GM21390 (cell line): ENCODE results near the gene GRIK4.
A peak's percentile ranks its signal among the peaks of the same experiment; 100 is the strongest.

Experiments
- ATAC-seq: cut with Tn5 transposase; IDR thresholded peaks from one replicate; pipeline ENCODE4 v1.9.1; 2021; ENCODE audit not compliant: unreplicated experiment

Gene GRIK4

DNA sequence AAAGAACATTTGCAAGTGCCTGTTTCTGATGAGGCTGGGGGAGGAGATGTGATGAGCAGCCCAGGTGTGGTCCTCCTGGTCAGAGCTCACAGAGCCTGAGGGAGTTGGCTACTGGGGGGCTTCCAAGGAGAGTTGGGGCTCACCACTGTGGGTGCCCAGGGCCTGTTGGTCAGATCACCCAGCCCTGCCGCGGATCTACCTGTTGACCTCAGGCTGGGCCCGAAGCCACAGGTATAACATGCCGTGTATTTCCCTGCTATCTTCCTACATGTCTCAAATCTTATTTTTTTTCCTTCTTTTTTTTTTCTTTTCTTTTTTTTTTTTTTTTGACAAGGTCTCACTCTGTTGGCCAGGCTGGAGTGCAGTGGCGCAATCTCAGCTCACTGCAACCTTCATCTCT is 312.7 kb downstream of the GRIK4 start:
- ATAC-seq, result no peak

DNA sequence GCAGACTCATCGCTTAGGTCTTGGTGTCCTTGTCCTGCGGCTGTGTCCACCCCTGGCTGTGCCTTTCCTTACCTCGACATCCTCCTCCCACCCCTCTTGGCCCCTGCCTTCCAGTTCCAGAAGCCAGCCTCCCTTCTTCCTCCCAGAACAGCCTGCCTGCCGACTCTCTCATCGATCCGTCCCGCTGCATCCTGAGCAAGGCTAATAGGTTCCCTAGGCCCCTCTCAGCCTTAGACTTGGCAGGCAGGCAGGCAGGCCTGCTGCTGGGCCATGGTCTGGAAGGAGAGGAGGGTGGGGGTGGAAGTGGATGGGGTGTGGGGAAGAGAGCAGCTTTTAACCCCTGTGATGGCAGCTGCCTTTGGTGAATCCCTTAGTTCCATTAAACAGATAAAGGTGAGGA is 315.6 kb downstream of the GRIK4 start:
- no peak for ATAC-seq

DNA sequence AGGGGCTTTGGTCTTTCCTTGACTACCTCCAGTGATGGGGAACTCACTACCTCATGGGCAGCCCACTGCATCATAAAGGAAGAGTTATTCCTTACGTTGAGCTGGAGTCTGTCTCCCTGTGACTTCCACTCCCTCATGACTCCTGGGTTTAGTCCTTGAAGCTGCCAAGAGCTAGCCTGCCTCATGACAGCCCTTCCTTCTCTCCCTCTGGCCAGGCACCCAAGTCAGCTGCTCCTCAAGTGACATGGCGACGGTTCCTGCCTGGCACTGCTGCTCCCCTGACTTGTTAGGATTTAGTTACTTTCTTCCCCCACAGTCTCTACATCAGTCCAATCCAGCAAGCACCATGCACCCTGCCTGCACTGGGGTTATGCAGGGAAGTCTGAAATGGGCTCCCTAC is 316.3 kb downstream of the GRIK4 start:
- no peak for ATAC-seq

DNA sequence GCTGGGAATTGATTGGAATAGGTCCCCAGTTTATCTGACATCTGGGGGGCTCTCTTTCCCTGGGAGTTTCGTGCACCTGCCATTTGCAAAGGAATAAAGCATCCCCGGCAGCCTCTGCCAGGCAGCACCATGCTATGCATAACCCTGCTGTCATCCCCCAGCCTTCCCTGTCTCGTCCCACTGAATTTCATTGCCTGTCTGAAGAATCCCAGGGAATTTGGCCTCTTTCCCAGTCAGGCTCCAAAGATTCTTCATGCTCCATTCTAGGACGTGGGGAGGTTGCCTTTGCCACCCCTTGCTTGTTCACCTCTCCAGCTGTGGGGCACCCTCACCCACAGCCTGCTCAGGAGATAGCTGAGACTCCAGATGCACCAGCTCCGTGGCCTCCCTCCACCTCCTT is 317.3 kb downstream of the GRIK4 start:
- ATAC-seq, result no peak

DNA sequence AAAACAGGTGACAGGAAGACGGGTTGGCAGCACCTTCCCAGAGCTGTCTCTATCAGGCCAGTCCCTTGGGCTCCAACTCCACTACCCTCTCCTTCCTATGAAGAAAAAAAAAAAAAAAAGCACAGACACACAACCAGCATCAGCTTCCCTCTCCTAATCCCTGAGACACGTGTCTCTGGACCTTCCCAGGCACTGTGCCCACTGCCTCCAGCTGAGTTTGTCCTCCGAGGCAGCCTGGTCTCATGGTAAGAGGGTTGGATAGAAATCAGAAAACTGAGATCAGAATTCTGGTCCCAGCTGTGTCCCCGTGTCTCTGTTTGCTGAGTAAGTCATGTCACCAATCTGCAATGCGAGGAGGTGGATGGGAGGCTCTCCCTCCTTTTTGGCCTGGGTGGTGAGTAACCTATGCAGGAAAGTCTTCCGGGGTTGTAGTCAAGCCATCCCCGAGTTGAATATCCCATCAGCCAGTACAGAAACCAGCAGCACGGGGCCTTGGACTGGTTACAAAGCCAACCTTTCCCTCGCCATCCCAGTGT is 318.6 kb downstream of the GRIK4 start:
- no peak for ATAC-seq

DNA sequence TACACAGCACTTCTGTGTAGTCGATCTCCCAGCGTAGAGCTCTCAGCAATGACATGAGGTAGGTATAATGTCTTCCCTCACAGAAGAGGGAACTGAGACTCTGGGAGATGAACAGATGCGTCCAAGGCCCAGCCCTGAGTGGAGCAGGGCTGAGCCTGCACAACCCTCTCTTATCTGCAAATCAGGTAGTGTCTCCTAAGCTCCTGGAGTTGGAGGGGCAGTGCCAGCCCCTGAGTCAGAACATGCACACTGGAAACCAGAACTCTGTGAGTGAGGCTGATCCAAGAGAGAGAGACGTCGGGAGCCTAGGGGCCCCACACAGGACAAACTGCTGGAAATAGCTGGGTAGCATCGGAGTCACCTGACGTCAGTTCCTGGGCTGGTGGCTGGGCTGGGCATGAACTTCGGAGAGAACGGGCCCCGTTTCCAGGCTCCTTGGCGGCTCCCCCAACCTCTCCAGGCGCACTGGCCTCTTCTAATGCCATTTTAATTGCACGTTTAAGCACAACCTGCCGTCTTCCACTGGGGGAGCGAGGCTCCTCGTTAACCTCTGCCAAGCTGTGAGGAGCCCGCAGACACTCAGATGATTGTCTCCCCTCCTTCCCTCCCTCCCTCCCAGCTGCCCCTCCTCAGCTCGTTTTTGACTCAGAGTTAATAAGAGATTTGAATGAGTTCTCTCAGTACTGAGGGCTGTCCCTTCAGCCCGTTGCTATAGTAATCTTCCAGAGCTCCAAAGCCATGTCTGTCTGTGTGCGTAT is 321.1 kb downstream of the GRIK4 start:
- ATAC-seq, result no peak

DNA sequence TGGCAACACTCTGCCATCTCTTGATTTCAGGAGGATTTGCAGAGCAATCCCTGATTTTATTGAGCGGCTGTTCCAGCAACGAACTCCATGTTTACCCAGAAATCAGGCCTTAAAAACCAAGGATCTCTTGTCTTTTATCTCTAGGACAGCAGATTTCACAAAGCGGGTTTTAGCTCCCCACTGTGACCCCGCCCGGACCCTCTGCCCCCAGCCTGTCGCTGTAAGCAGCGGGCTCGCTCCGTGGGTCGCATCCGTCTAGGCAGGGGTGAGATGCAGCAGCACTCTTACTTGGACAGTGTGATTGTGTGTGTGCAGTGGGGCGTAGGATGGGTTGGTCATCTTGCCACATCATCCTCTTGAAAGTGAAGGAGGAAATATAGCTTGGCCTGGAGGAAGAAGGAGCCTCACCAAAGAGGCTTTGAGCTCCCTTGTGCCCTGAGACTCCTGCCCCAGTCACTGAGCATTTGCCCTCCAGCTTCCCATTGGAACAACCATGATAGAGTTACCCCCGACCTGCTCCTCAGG is 323.2 kb downstream of the GRIK4 start:
- no peak for ATAC-seq

DNA sequence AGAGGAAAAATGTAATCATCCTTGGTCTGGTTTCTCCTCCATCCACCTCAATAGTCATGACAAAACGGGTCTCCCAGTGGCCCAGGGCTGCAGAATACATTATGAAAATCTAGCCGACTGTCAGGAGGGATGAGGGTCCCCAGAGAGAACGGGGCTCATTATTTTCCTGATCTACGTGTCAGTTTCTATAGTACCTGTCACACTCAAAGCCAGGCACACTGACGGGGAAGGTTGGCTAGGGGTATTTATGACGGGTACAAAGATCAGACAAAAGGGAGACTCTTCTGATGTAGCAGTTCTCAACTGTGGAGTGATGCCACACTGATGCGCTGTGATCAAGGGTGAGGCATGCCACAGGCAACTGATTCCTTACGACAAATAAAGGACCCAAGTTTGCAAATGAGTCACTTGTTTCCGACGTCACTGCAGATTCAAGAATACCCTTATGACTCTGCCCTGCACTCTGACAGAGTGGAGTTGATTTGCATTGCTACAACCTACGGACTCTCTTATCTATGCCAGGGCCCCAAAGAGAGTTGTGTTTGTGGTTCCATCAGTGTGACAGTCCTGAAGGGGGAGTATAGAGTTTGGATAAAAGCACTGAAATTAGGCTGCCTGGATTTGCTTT is 324.2 kb downstream of the GRIK4 start:
- ATAC-seq, result peak; percentile 93

DNA sequence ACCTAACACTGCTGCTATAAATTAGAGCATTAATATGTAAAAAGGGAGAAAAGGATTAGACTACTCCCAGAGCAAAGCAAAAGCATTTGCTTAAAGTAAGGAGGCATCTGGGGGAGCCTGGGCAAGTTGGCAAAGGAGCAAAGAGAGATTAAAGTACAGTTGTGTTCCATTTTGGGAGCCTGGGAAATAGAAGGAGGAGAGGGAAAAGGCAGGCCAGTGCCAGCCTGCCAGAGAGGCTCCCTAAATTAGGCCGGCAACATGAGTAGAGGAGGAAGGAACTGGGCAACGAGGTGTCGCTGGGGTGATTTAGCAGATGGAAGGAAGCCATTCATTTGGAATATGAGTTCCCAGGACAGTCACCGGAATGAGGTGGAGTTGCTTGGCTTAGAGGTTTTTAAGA is 326.1 kb downstream of the GRIK4 start:
- ATAC-seq, result no peak

DNA sequence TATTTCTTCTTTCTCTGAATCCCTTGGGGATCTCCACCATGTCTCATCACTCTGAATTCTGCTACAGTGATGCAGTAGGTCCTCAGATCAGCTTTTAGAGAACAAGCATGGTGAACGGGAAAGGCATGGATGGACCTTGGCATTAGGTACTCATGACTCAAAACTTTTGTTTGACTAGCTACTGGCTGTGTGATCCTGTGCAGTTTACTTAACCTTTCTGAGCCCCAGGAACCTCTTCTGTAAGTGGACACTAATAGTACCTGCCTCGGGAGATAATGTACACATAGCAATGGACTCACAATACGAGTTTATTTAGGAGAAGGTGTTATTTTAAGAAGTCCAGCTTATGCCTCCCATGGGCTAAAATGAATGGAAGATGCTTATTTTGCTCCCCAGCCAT is 327.7 kb downstream of the GRIK4 start:
- ATAC-seq, result no peak

DNA sequence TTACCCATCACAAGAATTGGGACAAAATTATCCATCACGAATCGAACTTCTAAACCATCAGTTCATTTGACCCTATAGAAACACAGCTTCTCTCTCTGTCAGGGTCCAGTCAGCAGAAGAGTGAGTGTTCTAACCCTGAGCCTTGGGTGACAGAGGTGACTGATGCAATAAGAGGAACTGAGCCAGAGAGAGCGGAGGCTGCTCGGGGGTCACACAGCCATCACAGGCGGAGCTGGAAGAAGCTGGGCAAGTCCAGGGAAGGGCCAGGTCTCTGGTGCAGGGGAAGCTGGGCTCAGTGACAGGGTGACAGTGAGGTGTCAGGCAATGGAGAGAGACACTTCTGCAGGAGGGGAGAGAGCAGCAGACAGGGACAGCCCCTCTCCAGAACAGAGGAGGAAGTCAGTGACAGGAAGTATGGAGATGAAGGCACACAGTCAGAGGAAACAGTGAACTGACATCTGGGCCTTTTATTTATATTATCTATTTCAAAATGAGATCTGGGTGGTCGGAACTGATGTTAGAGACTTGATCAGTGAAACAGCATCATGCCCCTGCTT is 328.4 kb downstream of the GRIK4 start:
- no peak for ATAC-seq

DNA sequence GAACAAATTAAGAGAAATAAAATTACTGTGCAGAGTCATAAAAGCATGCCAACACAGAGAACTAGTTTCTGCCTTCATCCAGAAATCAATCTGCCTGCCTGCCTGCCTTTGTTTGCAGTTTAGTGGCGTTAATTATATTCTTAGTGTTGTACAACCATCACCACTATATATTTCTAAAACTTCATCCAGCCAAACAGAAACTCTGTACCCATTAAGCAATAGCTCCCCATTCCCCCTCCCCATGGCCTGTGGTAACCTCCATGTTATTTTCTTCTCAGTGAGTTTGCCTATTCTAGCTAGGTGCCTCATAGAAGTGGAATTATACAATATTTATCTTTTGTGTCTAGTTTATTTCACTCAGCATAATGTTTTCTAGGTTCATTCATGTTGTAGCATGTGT is 329.1 kb downstream of the GRIK4 start:
- ATAC-seq, result no peak

DNA sequence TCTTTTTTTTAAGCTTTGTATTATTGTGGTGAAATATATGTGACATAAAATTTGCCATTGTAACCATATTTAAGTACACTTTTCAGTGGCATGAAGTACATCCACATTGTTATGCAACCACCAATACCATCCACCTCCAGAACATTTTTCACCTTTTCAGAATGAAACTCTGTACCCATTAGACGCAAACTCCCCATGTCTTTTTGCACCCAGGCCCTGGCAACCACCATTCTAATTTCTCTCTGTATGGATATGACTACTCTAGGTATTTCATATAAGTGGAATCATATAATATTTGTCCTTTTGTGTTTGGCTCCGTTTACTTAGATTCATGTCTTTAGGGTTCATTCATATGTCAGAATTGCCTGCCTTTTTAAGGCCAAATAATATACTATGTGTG is 329.5 kb downstream of the GRIK4 start:
- no peak for ATAC-seq

DNA sequence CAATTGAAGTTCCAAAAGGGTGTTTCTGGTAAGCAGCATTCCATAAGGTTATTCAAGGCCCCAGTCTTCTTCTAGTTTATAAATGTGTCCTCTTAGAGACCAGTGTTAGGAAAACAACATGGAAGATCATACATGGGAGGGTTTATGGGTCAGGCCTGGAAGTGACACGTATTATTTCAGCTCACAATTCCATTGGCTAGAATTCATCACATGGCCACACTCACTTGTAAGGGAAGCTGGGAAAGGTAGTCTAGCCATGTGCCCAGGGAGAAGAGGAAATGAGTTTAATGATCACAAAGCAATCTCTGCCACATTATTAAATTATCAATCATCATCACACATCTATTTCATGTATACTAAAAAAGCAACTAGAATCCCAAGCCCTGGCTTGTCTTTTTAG is 330.6 kb downstream of the GRIK4 start:
- ATAC-seq, result no peak

DNA sequence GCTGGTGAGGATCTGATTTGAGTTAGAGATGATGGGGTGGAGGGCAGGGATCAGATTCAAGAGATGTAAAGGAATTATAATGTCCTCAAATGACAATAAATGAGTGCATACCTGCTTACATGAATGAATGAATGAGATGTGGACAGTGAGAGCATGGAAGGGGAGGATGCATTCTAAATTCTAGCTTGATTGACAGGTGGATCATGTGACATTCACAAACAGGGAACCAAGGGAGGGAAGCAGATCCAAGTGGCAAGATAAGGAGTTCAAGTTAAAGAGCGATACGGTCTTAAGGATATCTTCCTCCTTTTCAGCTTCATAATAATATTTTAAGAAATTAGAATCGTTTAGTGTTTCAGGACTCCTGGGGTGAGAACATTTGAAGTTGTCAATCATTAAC is 341.9 kb downstream of the GRIK4 start:
- ATAC-seq, result no peak

DNA sequence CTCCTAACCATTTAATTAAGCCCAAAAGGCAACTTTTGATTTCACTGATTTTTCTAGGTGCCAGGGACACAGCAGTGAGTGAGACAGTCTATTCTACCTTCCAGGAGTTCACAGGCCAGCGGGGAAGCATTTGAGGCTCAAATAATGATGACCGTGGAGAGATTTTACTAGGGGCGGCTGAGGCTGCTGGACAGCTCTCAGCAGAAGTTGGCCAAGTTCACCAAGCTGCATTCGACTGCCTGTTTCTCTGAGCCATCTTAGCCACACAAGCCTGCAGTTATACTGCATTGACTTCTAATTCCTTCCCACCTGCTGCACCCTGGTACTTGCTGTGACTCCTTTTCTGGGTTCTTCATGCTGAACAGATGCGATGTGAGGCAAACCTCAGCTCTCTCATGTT is 343.4 kb downstream of the GRIK4 start:
- no peak for ATAC-seq

DNA sequence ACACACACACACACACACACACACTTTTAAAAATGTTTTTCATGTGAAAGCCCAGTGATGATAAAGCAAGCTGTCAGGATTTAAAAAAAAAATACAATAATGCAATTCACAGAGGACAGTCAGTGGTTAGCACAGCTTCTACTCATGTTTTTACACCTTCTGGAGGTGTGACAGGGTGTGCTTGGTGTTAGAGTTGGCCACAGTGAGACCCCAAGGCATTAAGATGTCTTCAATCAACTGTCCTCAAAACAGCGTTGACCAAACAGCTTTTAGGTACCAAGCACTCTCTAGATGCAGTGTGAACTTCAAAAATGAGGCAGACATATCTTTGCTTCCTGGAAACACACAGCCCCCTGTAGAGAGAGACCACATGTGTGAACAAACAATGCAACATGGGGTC is 346.0 kb downstream of the GRIK4 start:
- no peak for ATAC-seq

DNA sequence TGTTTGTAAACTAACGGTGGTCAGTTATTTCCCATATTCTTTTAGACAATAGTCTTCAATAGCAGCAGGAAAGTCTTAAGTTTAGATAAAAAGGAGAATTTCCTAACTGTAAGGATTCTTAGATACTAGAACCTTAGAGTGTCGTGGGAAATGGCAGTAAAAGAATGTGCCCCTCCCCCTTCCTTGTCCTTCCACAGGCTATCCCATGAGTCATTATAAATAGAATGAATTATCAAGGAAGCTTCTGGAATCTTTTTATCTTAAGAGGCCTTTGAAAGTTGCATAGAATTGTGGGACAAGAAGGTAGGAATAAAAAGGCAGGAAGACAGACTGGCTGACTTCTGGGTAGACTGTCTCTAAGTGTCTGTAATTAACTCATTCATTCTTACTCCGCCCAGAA is 347.2 kb downstream of the GRIK4 start:
- no peak for ATAC-seq

DNA sequence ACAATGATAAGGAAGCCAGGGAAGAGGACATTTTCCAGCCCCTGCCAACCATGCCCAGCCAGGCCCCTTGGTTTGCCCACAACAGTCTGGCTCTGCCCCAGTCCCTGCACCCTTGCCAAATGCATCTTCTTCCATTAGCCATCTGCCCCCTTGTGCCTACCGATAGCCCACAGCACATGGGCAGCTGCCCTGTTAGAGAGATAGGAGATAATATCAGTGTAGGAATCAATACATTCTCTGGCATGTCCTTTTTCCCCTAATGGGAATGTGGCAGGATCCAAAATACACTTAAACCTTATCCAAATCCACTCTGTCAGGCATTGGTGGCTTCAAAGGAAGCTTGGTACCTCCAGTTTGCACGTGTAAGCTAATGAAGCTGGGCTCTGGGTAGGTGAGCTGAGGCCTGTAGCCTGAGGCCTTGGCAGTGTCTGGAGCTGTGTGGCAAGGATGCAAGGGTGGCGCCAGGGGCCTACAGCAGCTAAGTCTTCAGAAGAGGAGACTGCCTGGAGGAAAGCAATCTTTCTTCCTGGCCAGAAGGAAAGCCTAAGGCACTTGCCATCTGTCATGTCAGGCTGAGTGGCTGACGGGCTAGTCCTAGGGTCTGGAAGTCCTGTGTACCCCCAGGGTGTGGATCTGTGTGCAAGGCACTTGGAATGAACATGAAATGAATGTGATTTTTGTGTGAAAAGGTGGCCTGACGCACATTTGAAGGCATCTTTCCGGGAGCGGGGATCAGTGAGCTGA is 348.2 kb downstream of the GRIK4 start:
- no peak for ATAC-seq

DNA sequence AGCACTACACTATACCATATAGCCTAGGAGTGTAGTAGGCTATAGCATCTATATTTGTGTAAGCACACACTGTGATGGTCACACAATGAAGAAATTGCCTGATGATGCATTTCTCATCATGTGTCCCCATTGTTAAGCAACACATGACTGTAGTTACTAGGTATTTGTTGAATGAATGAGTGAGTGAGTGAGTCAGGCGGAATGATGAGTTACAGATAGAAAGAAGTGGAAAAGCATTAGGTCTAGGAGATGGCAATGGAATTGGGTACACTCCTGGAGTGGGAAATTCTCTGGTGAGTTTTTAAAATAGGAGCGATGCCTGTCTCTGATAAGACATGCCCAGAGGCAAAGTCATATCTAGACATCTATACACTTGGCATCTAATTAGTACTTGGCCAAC is 351.8 kb downstream of the GRIK4 start:
- no peak for ATAC-seq

DNA sequence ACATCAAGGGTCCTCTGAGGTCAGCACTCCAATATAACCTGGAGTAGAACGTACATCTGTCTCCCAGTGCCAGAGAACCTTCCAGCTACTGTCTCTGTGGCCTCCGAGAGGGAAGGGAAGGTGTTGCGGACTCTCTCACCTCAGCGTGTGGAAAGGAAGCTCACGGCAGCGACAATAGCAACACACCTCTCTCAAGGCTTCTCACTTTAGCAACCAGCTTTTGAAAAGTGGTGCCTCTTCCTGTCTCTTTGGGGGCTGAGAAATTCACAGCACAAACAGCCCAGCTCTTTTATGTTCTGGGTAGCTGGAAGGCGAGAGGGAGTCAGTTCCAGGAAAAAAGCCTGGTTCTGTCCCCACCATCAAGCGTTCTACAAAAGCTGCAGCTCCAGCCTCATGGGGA is 355.5 kb downstream of the GRIK4 start:
- no peak for ATAC-seq
